CD4-positive, CD25-positive, alpha-beta regulatory T cell (primary cell): Measurements from ENCODE around the gene USE1. TPM values are rescaled to one million over a fixed set of nuclear protein-coding genes. Genes with fewer than 3 reads are reported as not detected.

Experiments used
- ATAC-seq, 2 donors: fragments of 150-1000 bp; cut with Tn5 transposase; one replicate each; pipeline ENCODE4 v1.10.0; 2021; ENCODE audit warnings: low read depth in 2 of 2, moderate number of reproducible peaks in 2 of 2, moderate library complexity in 1 of 2
- DNase-seq, 3 donors: peaks; one replicate each; pipeline versions ENCODE4 v3.0.0 to v3.0.0-alpha.2; 2012 to 2022; ENCODE audit warnings: mixed read lengths in 1 of 3
- H3K27ac ChIP-seq: one replicate; pipeline ENCODE4 v1.7.0; 2013; ENCODE audit warnings: mild to moderate bottlenecking, low read length; ENCODE audit not compliant: insufficient read depth, poor library complexity, severe bottlenecking
- H3K27me3 ChIP-seq: one replicate; pipeline ENCODE4 v1.7.0; 2013; ENCODE audit warnings: low read length; ENCODE audit not compliant: control insufficient read depth, insufficient read depth
- H3K36me3 ChIP-seq: one replicate; pipeline ENCODE4 v1.7.0; 2013; ENCODE audit warnings: mild to moderate bottlenecking, low read length, moderate library complexity; ENCODE audit not compliant: control insufficient read depth, insufficient read depth
- H3K4me1 ChIP-seq: 2 replicates; pipeline ENCODE4 v1.7.0; 2013; ENCODE audit warnings: mild to moderate bottlenecking, low read length; ENCODE audit not compliant: insufficient read depth, control insufficient read depth, poor library complexity, severe bottlenecking
- H3K4me3 ChIP-seq: one replicate; pipeline ENCODE4 v1.7.0; 2013; ENCODE audit warnings: low read depth, mild to moderate bottlenecking, low read length, moderate library complexity
- H3K9me3 ChIP-seq, 2 experiments: 1 replicate in 1 of 2; 2 replicates in 1 of 2; pipeline ENCODE4 v1.7.0; 2013; ENCODE audit warnings: low read length in 2 of 2, mild to moderate bottlenecking in 1 of 2, moderate library complexity in 1 of 2; ENCODE audit not compliant: control insufficient read depth in 2 of 2
- H3K27ac Mint-ChIP-seq, 3 donors: one replicate each; pipeline ENCODE4 v1.8.0; 2020 to 2022; ENCODE audit warnings: mild to moderate bottlenecking in 3 of 3, mixed read lengths in 3 of 3, moderate library complexity in 2 of 3
- H3K27me3 Mint-ChIP-seq: one replicate; pipeline ENCODE4 v1.8.0; 2022; ENCODE audit warnings: mild to moderate bottlenecking, mixed read lengths
- H3K36me3 Mint-ChIP-seq: one replicate; pipeline ENCODE4 v1.8.0; 2020; ENCODE audit warnings: mixed read lengths
- H3K4me1 Mint-ChIP-seq, 4 donors: one replicate each; pipeline ENCODE4 v1.8.0; 2020 to 2022; ENCODE audit warnings: mixed read lengths in 4 of 4, mild to moderate bottlenecking in 1 of 4
- H3K4me3 Mint-ChIP-seq, 4 donors: one replicate each; pipeline ENCODE4 v1.8.0; 2020 to 2022; ENCODE audit warnings: mild to moderate bottlenecking in 4 of 4, mixed read lengths in 4 of 4, moderate library complexity in 3 of 4
- H3K9me3 Mint-ChIP-seq, 7 donors: one replicate each; pipeline ENCODE4 v1.8.0; 2020 to 2022; ENCODE audit warnings: mixed read lengths in 7 of 7, mild to moderate bottlenecking in 3 of 7, moderate library complexity in 2 of 7
- polyA plus RNA-seq, 4 donors: library from polyadenylated mRNA; unstranded; fragments of 300-500 nt; fragmentation: Illumina TruSeq; gene quantifications; one replicate each; pipeline ENCODE4 v1.2.3, GENCODE V29; 2021
- total RNA-seq: library from RNA; stranded (reverse); gene quantifications from one replicate; pipeline ENCODE4 v1.2.3, GENCODE V29; 2022

The USE1 gene
- total and polyA plus RNA-seq, 5 donors from 2014 or later, result 27.1 to 53.7 (median 47.6) TPM

- Histone ChIP-seq H3K4me3 (no peak overlapping the region), H3K4me1 (no peaks in the 10 kb centered on the region), H3K27ac (no peak overlapping the region), H3K27me3 (no peaks in the 10 kb centered on the region), H3K9me3 (no peaks in the 10 kb centered on the region), H3K36me3 (no peaks in the 10 kb centered on the region)
- H3K4me1 Mint-ChIP-seq, result peaks cover 0 to 7% (median 4%) of the 10 kb centered on the region in 4 donors
- H3K9me3 Mint-ChIP-seq, result no peaks in the 10 kb centered on the region
- peaks cover 15% of the 10 kb centered on the region for H3K27me3 Mint-ChIP-seq
- DNase-seq, result no peak
- no peak overlapping the region for H3K4me3 Mint-ChIP-seq
- ATAC-seq, result no peak
- no peaks in the 10 kb centered on the region for H3K36me3 Mint-ChIP-seq
- no peak overlapping the region for H3K27ac Mint-ChIP-seq
Measured at GRCh38 chr19:17256130-17256529, 41.0 kb downstream of the USE1 start.

GRCh38 chr19:17259118-17259780, 44.1 kb downstream of the USE1 start:
- H3K4me3 Mint-ChIP-seq, result no peak overlapping the region
- H3K9me3 ChIP-seq, result no peaks in the 10 kb centered on the region
- H3K9me3 Mint-ChIP-seq, result no peaks in the 10 kb centered on the region
- H3K36me3 Mint-ChIP-seq, result no peaks in the 10 kb centered on the region
- ATAC-seq (no peak), DNase-seq (no peak)
- peaks cover 15% of the 10 kb centered on the region for H3K27me3 Mint-ChIP-seq
- H3K27ac Mint-ChIP-seq, result no peak overlapping the region
- peaks cover 0 to 8% (median 5%) of the 10 kb centered on the region in 4 donors for H3K4me1 Mint-ChIP-seq
- H3K36me3 ChIP-seq, result no peaks in the 10 kb centered on the region
- H3K4me1 ChIP-seq, result no peaks in the 10 kb centered on the region
- H3K4me3 ChIP-seq, result no peak overlapping the region
- no peaks in the 10 kb centered on the region for H3K27me3 ChIP-seq
- no peak overlapping the region for H3K27ac ChIP-seq

- peaks cover 5% of the 10 kb centered on the region for H3K4me1 ChIP-seq
- no peaks in the 10 kb centered on the region for H3K27me3 ChIP-seq
- DNase-seq (no peak), ATAC-seq (no peak)
- H3K9me3 Mint-ChIP-seq, result no peaks in the 10 kb centered on the region
- no peak overlapping the region for H3K4me3 ChIP-seq
- H3K27me3 Mint-ChIP-seq, result peaks cover 15% of the 10 kb centered on the region
- no peaks in the 10 kb centered on the region for H3K36me3 ChIP-seq
- H3K4me1 Mint-ChIP-seq, result peaks cover 0 to 14% (median 8%) of the 10 kb centered on the region in 4 donors
- no peak overlapping the region for H3K27ac ChIP-seq
- H3K36me3 Mint-ChIP-seq, result no peaks in the 10 kb centered on the region
- H3K9me3 ChIP-seq, result no peaks in the 10 kb centered on the region
- H3K4me3 Mint-ChIP-seq, result no peak overlapping the region
- no peak overlapping the region for H3K27ac Mint-ChIP-seq
Measured at GRCh38 chr19:17259934-17260333, 44.8 kb downstream of the USE1 start.

GRCh38 chr19:17260842-17261325, 45.7 kb downstream of the USE1 start:
- Mint-ChIP-seq H3K27me3 (peaks cover 11% of the 10 kb centered on the region), H3K27ac (peak overlapping the region in 1 of 3 donors; percentile 8), H3K36me3 (no peaks in the 10 kb centered on the region), H3K4me3 (peak overlapping the region in 1 of 4 donors; percentile 22), H3K9me3 (no peaks in the 10 kb centered on the region), H3K4me1 (peaks cover 0 to 16% (median 8%) of the 10 kb centered on the region in 4 donors)
- Histone ChIP-seq H3K4me1 (peaks cover 8% of the 10 kb centered on the region), H3K27ac (no peak overlapping the region), H3K9me3 (no peaks in the 10 kb centered on the region), H3K36me3 (no peaks in the 10 kb centered on the region), H3K4me3 (no peak overlapping the region), H3K27me3 (no peaks in the 10 kb centered on the region)
- ATAC-seq (peak; percentile 96 to 98), DNase-seq (peak; percentile 77 to 91 (median 87))

GRCh38 chr19:17262557-17262956, 47.4 kb downstream of the USE1 start:
- peaks cover 15% of the 10 kb centered on the region for H3K4me1 ChIP-seq
- no peak overlapping the region for H3K4me3 ChIP-seq
- H3K36me3 ChIP-seq, result no peaks in the 10 kb centered on the region
- H3K9me3 ChIP-seq, result no peaks in the 10 kb centered on the region
- no peaks in the 10 kb centered on the region for H3K9me3 Mint-ChIP-seq
- H3K36me3 Mint-ChIP-seq, result no peaks in the 10 kb centered on the region
- H3K27me3 ChIP-seq, result no peaks in the 10 kb centered on the region
- H3K27ac Mint-ChIP-seq, result peak overlapping the region in 1 of 3 donors; percentile 20
- H3K4me1 Mint-ChIP-seq, result peaks cover 6 to 29% (median 16%) of the 10 kb centered on the region in 4 donors
- ATAC-seq, result no peak
- no peak for DNase-seq
- H3K27ac ChIP-seq, result no peak overlapping the region
- H3K4me3 Mint-ChIP-seq, result no peak overlapping the region
- peaks cover 16% of the 10 kb centered on the region for H3K27me3 Mint-ChIP-seq

GRCh38 chr19:17263712-17264640, 48.8 kb downstream of the USE1 start:
- DNase-seq (no peak), ATAC-seq (no peak)
- H3K9me3 ChIP-seq, result no peaks in the 10 kb centered on the region
- H3K27ac Mint-ChIP-seq, result peak overlapping the region; percentile 42 to 80 (median 50)
- H3K27me3 ChIP-seq, result no peaks in the 10 kb centered on the region
- no peaks in the 10 kb centered on the region for H3K36me3 Mint-ChIP-seq
- peaks cover 6 to 35% (median 17%) of the 10 kb centered on the region in 4 donors for H3K4me1 Mint-ChIP-seq
- H3K4me3 Mint-ChIP-seq, result no peak overlapping the region
- peak overlapping the region; percentile 28 for H3K27ac ChIP-seq
- H3K4me3 ChIP-seq, result no peak overlapping the region
- no peaks in the 10 kb centered on the region for H3K9me3 Mint-ChIP-seq
- H3K27me3 Mint-ChIP-seq, result peaks cover 11% of the 10 kb centered on the region
- H3K36me3 ChIP-seq, result peaks cover 2% of the 10 kb centered on the region
- H3K4me1 ChIP-seq, result peaks cover 23% of the 10 kb centered on the region

- no peak within 1 kb of the TSS for H3K4me3 Mint-ChIP-seq
- H3K27ac Mint-ChIP-seq, result peak within 1 kb of the TSS; percentile 42 to 80 (median 50)
Measured at GRCh38 chr19:17264641-17264979, 49.5 kb downstream of the USE1 start, which contains the start of gene USHBP1. Gene USHBP1 (minus strand): TSS chr19:17264745. CDS start chr19:17264299, 446 bp downstream.

More at GRCh38 chr19:17264641-17264979, 49.5 kb downstream of the USE1 start, which contains the start of gene USHBP1:
- ATAC-seq, result no peak
- Mint-ChIP-seq H3K27me3 (peaks cover 11% of the 10 kb centered on the region), H3K4me1 (peaks cover 6 to 35% (median 17%) of the 10 kb centered on the region in 4 donors), H3K9me3 (no peaks in the 10 kb centered on the region), H3K36me3 (no peaks in the 10 kb centered on the region)
- Histone ChIP-seq H3K9me3 (no peaks in the 10 kb centered on the region), H3K4me1 (peaks cover 23% of the 10 kb centered on the region), H3K4me3 (no peak within 1 kb of the TSS), H3K36me3 (peaks cover 6% of the 10 kb centered on the region), H3K27ac (peak within 1 kb of the TSS; percentile 28), H3K27me3 (no peaks in the 10 kb centered on the region)
- peak in 1 of 3 donors; percentile 57 for DNase-seq
